Measurements from ENCODE around the gene CA9. TPM values are rescaled to one million over a fixed set of nuclear protein-coding genes. Genes with fewer than 3 reads are reported as not detected.

CA9 gene
- total and polyA plus RNA-seq, 2 donors from 2014 or later: 0.67 to 0.85 TPM

- TF ChIP-seq, protein P1, sequence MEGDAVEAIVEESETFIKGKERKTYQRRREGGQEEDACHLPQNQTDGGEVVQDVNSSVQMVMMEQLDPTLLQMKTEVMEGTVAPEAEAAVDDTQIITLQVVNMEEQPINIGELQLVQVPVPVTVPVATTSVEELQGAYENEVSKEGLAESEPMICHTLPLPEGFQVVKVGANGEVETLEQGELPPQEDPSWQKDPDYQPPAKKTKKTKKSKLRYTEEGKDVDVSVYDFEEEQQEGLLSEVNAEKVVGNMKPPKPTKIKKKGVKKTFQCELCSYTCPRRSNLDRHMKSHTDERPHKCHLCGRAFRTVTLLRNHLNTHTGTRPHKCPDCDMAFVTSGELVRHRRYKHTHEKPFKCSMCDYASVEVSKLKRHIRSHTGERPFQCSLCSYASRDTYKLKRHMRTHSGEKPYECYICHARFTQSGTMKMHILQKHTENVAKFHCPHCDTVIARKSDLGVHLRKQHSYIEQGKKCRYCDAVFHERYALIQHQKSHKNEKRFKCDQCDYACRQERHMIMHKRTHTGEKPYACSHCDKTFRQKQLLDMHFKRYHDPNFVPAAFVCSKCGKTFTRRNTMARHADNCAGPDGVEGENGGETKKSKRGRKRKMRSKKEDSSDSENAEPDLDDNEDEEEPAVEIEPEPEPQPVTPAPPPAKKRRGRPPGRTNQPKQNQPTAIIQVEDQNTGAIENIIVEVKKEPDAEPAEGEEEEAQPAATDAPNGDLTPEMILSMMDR (IDR thresholded peaks at IDR 0.05; ENCODE audit: borderline replicate concordance, extremely low read depth, insufficient read depth): peak; percentile 10
- intact Hi-C loops (cut with DNase I): no loop called here
- peak overlapping the region; percentile 71 to 88 for H3K27ac ChIP-seq (ENCODE audit: low read depth in 2 of 2, low read length in 2 of 2)
- no peak for FAIRE-seq
- H3K4me1 ChIP-seq (ENCODE audit: control insufficient read depth in 2 of 3, insufficient read depth in 2 of 3, low read depth in 1 of 3, low read length in 3 of 3): peaks cover 8 to 50% (median 45%) of the 10 kb centered on the region in 3 donors
- H3K36me3 ChIP-seq (ENCODE audit: control insufficient read depth in 2 of 3, insufficient read depth in 3 of 3, low read length in 3 of 3): peaks cover 16 to 33% (median 24%) of the 10 kb centered on the region in 3 donors
- H3K9me3 ChIP-seq (ENCODE audit: control insufficient read depth in 2 of 3, insufficient read depth in 1 of 3, low read length in 3 of 3): no peaks in the 10 kb centered on the region
- peak overlapping the region in 1 of 3 donors; percentile 55 for H3K4me3 ChIP-seq (ENCODE audit: low read length in 3 of 3)
- peak overlapping the region in 1 of 3 donors; percentile 63 for H3K9ac ChIP-seq (ENCODE audit: low read length in 3 of 3)
- no peaks in the 10 kb centered on the region for H3K27me3 ChIP-seq (ENCODE audit: control insufficient read depth, insufficient read depth, low read length)
- DNase-seq: peak in 1 of 5 donors; percentile 38
These were observed 53.2 kb downstream of the CA9 start for GRCh38 chr9:35726931-35727330.

DNA sequence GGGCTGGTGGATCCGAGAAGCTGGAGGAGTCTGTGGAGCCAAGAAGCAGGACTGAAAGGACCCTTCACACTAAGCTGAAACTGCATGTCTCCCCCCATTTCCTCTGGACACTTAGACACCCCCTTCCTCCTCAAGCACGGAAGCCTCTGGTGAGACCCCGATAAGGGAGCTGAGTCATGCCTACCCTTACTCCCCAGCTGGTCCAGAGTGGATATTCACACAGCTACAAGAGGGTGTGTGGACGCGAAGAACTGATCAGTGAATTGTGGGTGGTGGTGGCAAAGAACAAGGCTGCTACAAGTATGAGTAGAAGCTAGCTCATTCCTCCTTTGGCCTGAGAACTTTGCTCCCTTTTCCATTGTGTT lies 53.9 kb downstream of the CA9 start:
- no peak for FAIRE-seq

GRCh38 chr9:35728041-35728971 lies 54.6 kb downstream of the CA9 start:
- Histone ChIP-seq H3K9me3 (ENCODE audit: control insufficient read depth in 2 of 3, insufficient read depth in 1 of 3, low read length in 3 of 3) (no peaks in the 10 kb centered on the region), H3K4me1 (ENCODE audit: control insufficient read depth in 2 of 3, insufficient read depth in 2 of 3, low read depth in 1 of 3, low read length in 3 of 3) (peaks cover 8 to 54% (median 51%) of the 10 kb centered on the region in 3 donors), H3K9ac (ENCODE audit: low read length in 3 of 3) (peak overlapping the region in 1 of 3 donors; percentile 63), H3K4me3 (ENCODE audit: low read length in 3 of 3) (peak overlapping the region; percentile 23 to 55 (median 53)), H3K27ac (ENCODE audit: low read depth in 2 of 2, low read length in 2 of 2) (peak overlapping the region; percentile 71 to 88), H3K27me3 (ENCODE audit: control insufficient read depth, insufficient read depth, low read length) (no peaks in the 10 kb centered on the region), H3K36me3 (ENCODE audit: control insufficient read depth in 2 of 3, insufficient read depth in 3 of 3, low read length in 3 of 3) (peaks cover 8 to 21% (median 15%) of the 10 kb centered on the region in 3 donors)
- DNase-seq (peak; percentile 71 to 93 (median 85)), FAIRE-seq (no peak)
- intact Hi-C loops (cut with DNase I): no loop called here
- TF ChIP-seq, protein P1 (IDR thresholded peaks at IDR 0.05; ENCODE audit: borderline replicate concordance, extremely low read depth, insufficient read depth): no peak

More for the DNA sequence above, 53.9 kb downstream of the CA9 start:
- Histone ChIP-seq H3K4me3 (ENCODE audit: low read length in 3 of 3) (peak overlapping the region in 2 of 3 donors; percentile 40 to 55), H3K9ac (ENCODE audit: low read length in 3 of 3) (peak overlapping the region in 1 of 3 donors; percentile 63), H3K4me1 (ENCODE audit: control insufficient read depth in 2 of 3, insufficient read depth in 2 of 3, low read depth in 1 of 3, low read length in 3 of 3) (peaks cover 8 to 50% (median 45%) of the 10 kb centered on the region in 3 donors), H3K9me3 (ENCODE audit: control insufficient read depth in 2 of 3, insufficient read depth in 1 of 3, low read length in 3 of 3) (no peaks in the 10 kb centered on the region), H3K27me3 (ENCODE audit: control insufficient read depth, insufficient read depth, low read length) (no peaks in the 10 kb centered on the region), H3K36me3 (ENCODE audit: control insufficient read depth in 2 of 3, insufficient read depth in 3 of 3, low read length in 3 of 3) (peaks cover 9 to 26% (median 17%) of the 10 kb centered on the region in 3 donors), H3K27ac (ENCODE audit: low read depth in 2 of 2, low read length in 2 of 2) (peak overlapping the region; percentile 71 to 88)
- TF ChIP-seq, protein P1 (IDR thresholded peaks at IDR 0.05; ENCODE audit: borderline replicate concordance, extremely low read depth, insufficient read depth): no peak
- DNase-seq: no peak
- intact Hi-C loops (cut with DNase I): no loop called here

All from kidney (tissue), 14 donors.